NCI-H748 (cell line): ENCODE measurements around the gene DGKQ.
"Not testable (repeated sequence)": the region's sequence is repeated elsewhere in the genome, so short reads cannot be mapped to it uniquely, and the experiment has no call there.

Experiments used
- DNase-seq: peaks from one replicate; lab custom pipeline; 2025; ENCODE audit not compliant: unreplicated experiment; lab: John Stamatoyannopoulos, UW

The DGKQ gene

DNA sequence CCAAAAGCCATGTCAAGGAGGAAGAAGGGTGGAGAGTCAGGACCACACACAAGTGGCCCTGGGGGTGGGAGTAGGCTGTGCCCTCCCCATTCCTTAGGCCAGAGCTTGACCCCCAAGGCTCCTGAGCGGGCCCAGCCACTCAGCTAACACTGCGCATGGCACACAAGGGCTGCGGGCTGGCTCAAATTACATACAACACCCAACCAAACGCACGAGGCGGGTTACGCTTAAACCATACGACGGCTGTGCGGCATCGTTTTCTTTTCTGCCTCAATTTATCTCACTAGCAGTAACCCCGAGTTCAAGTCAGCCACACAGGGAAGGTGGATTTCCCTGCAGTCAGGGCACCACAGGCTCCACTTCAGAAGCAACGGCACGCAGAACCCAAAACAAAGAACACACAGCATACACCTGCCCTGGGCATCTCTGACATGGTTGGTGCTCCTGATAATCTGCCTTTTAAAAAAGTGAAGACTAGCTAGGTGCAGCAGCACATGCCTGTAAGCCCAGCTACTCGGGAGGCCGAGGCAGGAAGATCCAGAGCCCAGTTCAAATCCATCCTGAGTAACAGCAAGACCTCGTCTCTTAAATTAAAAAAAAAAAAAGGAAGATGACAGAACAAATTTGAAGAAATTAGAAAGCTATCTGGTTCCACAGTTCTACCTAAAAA is 44.1 kb downstream of the DGKQ start:
- DNase-seq: no peak

DNA sequence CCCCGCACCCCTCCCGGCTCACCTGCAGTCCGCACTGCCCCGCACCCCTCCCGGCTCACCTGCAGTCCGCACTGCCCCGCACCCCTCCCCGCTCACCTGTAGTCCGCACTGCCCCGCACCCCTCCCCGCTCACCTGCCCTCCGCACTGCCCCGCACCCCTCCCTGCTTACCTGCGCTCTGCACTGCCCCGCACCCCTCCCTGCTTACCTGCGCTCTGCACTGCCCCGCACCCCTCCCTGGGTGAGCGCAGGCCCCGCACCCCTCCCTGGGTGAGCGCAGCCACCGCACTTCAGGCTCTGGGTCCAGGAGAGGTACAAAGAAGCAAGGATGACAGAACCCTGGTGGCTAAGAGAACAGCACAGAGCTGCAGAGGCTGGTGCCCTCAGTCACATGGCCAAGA is 45.8 kb downstream of the DGKQ start:
- not testable (repeated sequence) for DNase-seq

DNA sequence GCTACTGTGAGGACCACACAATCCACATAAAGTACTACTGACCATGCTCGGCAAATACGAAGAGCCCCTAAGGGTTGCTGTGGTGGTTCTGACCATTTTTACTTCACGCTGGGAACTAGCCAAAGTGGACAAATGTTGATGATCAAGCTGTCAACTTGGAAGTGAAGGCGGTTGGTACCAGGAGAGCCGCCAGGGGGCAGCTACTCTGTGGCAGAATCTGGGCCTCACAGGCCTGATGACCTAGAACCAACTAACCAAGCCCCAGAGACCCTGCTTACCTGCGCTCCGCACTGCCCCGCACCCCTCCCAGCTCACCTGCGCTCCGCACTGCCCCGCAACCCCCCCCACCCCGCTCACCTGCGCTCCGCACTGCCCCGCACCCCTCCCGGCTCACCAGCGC is 46.8 kb downstream of the DGKQ start:
- DNase-seq: no peak

DNA sequence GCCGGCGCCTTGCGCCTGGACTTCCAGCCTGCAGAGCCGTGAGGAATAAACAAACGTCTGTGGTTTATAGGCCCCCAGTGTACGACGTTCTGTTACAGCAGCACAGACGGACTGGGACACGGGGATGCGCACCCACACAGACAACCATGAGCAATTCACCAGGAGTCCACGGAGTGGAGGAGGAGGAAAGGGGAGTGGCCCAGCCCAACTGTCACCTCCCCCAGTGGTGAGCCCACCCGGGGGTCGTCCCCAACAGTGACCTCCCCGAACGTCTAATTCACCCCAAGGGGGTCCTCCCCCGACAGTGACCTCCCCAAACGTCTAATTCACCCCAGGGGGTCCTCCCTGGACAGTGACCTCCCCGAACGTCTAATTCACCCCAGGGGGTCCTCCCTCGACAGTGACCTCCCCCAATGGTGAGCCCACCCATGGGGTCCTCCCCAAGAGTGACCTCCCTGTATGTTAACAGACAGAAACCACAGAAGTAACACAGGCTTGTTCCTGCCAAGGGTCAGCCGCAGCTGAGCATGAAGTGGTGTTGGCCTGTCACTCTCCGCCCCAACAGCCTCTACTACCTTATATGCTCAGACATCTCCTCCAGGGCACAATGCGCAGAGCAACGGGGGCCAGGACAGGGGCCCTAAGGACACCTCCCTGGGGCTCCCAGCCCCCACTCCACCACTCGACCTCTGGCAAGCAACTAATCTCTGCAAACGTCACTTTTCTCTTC is 47.4 kb downstream of the DGKQ start:
- DNase-seq: no peak

DNA sequence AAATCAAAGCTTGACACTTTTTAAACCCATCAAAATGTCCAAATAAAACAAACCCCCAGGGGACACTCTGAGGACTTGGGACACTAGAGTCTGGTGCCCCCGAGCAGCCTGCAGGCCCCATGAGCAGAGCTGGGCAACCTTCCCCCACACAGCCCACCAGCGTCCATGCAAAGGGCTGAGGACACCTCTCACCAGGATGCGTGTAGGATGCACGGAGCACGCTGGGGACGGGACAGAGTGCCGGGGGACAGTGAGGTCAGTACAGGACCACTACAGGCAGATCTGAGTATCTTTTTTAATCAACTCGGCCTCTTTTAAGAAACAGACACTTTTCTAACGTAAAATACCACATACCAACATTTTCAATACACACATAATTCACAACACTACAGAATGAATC is 48.2 kb downstream of the DGKQ start:
- DNase-seq: no peak

DNA sequence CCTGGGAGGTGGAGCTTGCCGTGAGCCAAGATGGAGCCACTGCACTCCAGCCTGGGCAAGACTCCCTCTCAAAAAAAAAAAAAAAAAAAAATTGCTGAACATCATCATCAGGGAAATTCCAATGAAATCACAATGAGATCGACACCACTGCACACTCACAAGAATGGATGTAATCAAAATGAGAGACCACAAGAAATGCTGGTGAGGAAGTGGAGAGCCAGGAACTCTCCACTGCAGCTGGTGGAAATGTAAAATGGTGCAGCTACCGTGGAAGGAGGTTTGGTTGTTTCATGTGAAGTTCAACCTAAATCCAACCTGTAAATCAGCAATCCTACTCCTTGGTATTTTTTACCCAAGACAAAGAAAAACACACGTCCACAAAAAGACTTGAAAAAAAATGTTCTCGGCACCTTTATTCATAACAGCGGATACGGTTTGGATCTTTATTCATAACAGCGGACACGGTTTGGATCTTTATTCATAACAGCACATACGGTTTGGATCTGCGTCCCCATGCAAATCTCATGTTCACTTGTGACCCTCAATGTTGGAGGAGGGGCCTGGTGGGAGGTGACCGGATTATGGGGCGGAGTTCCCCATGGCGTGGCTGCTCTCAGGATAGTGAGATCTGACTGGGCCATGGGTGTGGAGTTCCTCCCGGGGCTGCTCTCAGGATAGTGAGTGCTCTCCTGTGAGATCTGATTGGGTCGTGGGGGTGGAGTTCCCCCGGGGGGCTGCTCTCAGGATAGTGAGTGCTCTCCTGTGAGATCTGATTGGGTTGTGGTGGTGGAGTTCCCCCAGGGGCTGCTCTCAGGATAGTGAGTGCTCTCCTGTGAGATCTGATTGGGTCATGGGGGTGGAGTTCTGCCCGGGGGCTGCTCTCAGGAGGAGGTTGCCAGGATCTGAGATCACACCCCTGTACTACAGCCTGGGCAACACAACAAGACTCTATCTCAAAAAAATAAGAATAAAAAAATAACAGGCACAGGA is 49.0 kb downstream of the DGKQ start:
- DNase-seq: no peak

DNA sequence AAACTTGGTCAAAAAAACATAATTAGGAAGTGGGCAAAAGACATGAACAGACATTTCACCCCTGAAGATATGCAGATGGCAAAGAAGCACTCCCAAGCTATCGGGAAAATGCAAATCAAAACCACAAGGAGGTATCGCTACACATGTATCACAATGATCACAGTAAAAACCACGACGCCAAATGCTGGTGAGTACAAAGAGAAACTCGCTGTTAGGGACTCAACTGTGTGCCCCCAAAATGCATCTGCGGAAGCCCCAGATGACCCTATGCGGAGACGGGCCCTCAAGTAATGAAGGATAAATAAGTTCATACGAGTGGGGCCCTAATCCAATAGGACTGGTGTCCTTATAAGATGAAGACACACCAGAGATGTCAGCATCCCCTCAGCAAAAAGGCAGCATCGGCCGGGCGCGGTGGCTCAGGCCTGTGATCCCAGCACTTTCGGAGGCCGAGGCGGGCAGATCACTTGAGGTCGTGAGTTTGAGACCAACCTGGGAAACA is 51.5 kb downstream of the DGKQ start:
- no peak for DNase-seq

DNA sequence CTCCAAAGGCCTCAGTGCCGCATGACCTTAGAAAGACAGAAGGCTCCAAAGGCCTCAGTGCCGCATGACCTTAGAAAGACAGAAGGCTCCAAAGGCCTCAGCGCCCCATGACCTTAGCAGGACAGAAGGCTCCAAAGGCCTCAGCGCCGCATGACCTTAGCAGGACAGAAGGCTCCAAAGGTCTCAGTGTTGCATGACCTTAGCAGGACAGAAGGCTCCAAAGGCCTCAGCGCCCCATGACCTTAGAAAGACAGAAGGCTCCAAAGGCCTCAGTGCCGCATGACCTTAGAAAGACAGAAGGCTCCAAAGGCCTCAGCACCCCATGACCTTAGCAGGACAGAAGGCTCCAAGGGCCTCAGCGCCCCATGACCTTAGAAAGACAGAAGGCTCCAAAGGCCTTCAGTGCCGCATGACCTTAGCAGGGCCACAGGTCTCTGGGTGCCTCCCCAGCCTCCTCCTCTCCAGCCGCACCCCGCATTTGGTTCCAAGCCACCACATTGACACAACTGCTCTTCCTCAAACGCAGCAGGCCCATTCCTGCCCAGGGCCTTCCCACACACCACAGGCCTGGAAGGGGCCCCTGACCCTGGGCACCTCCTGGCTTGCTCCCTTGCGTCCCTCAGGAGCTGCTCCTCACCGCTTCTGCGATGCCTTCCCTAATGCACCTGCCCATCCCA is 54.2 kb downstream of the DGKQ start:
- not testable (repeated sequence) for DNase-seq

DNA sequence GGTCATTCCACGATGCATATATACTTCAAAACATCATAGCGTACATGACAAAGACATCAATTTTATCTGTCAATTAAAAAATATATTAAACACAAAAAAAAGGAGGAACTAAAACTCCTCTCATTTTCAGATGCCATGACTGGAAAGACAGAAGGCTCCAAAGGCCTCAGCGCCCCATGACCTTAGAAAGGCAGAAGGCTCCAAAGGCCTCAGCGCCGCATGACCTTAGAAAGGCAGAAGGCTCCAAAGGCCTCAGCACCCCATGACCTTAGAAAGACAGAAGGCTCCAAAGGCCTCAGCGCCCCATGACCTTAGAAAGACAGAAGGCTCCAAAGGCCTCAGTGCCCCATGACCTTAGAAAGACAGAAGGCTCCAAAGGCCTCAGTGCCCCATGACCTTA is 54.8 kb downstream of the DGKQ start:
- DNase-seq: not testable (repeated sequence)

DNA sequence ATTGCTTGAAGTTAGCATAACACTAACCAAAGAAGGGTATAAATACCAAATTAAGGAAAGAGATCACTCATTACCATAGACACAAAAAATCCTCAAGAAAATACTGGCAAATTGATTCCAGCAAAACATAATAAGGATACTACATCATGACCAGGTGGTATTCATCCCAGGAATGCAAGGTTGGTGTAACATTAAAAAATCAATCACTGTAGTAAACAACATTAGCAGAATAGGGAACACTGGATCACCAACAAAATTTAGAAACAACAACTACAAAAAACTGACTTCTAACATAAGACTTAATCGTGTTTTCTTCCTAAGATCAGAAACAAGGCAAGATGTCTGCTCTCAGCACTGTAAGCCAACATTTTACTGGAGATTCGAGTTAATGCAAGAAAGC is 55.4 kb downstream of the DGKQ start:
- DNase-seq: no peak

DNA sequence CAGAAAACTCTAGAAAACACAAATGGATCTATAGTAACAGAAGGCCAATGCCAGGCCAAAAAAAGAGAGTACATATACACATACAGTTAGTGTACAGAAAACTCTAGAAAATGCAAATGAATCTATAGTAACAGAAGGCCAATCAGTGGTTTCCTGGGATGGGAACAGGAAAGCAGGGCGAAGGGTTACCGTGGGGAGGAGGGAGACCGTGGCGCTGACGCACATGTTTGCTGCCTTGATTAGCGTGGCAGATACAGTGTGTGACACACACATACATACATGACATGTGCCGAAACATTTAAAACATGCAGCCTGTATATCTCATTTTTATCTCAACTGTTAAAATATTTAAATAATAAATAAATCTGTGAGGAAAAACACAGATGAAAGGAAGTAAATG is 55.9 kb downstream of the DGKQ start:
- no peak for DNase-seq

DNA sequence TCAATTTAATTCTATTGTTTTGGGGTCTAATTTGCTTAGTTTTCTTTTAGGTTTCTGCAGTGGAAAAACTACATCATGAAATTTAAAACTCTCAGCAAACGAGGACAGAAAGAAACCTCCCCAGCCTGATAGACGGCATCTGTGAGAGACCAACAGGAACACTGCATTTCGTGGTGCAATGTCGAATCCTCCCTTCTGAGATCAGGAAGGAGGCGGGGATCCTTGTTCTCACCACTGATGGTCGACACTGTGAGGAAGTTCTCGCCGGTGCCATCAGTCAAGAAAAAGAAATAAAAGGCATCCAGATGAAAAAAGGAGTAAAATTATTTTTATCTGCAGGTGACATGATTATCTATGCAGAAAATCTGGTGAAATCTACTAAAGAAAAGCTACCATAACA is 57.8 kb downstream of the DGKQ start:
- DNase-seq: no peak

DNA sequence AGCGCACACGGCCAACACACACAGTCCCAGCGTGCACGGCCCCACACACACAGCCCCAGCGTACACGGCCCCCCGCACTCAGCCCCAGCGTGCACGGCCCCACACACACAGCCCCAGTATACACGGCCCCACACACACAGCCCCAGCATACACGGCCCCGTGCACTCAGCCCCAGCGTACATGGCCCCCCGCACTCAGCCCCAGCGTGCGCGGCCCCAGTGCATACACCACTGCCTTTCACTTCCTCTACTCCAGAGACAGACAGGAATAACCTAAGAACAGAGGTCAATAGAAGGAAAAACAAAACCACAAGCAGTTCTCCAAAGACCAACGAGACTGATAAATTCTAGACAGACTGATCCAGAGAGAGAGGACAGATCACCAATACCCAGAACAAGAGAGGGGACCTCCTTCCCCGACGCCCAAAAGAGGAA is 58.3 kb downstream of the DGKQ start:
- no peak for DNase-seq

DNA sequence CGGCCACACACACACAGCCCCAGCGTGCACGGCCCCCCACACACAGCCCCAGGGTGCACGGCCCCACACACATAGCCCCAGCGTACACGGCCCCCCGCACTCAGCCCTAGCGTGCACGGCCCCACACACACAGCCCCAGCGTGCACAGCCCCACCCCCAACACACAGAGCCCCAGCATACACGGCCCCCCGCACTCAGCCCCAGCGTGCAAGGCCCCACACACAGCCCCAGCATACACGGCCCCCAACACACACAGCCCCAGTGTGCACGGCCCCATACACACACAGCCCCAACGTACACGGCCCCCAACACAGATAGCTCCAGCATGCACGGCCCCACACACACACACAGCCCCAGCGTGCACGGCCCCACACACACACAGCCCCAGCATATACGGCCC is 58.8 kb downstream of the DGKQ start:
- no peak for DNase-seq

DNA sequence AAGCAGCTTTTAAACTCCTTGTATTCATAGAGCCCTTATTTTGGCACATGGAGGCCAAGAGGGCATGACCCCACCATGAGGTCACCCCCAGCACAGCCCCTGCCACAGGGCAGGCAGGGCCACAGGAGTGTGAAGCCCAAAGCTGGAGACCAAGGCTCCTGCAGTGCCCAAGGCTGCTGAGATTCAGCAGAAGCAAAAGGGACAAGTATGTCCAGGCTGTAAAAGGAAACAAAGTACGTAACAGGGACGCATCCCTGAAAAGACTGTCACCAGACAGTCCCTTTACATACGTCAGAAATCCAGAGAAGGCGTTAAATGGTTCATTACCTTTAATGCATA is 60.1 kb downstream of the DGKQ start:
- no peak for DNase-seq

DNA sequence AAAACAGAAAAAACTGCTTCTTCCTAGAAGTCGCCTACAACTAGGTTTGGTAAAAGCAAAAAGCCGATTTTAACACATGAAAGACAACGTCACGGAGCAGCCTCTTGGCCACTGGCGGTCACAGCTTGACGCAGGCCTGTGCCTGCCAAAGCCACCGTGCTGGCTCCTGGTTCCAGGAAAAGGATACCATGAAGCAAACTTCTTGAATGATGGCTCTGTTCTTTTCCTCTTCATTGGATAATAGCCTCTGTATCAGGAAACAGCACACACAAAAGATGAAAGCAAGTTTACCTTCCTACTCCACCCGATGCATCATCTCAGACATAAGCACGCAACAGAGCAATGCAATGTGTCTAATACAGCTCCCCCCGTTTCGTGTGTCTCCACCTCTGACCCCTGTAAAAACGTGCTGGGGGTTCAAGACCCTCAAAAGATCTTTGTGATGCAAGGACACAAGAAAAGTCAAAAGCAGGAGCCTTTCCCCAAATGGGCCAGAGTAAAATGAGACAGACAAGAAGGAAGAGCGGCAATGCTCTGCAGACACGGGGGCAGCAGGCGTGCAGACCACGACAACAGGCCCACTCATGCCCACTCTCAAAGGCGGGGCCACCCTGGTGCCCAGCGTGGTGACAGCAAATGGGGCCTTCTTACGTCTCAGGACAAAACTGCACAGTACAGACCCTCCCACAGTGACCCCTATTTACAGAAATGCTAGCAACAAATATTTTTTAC is 60.7 kb downstream of the DGKQ start:
- DNase-seq: no peak

DNA sequence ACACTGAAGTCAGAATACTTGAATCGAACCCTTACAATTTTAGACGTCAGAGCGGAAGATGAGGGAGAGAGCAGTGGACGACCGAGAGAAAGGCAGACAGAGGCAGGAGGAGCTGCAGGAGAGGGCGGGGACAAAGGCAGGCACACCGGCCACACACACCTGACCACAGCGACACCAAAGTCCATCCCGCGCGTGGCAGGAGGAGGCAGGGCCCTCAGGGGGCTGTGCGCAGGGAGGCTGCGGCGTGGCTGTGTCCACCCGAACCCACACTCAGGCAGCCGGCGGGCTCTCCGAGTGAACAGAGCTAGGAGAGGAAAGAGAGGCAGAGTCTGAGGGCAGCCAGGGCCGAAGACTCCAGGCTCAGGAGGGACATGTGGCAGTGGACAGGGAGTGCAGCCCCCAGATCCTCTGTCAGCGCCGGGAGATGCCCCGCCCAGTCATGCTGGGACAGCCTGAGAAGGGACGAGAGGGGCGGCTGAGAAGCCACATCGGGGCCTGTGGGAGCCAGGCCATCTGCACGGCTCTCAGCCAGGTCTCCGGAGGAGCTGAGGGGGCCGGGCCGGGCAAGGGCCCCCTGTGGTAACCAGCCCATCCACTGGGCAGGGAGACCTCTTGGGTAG is 61.4 kb downstream of the DGKQ start:
- no peak for DNase-seq

DNA sequence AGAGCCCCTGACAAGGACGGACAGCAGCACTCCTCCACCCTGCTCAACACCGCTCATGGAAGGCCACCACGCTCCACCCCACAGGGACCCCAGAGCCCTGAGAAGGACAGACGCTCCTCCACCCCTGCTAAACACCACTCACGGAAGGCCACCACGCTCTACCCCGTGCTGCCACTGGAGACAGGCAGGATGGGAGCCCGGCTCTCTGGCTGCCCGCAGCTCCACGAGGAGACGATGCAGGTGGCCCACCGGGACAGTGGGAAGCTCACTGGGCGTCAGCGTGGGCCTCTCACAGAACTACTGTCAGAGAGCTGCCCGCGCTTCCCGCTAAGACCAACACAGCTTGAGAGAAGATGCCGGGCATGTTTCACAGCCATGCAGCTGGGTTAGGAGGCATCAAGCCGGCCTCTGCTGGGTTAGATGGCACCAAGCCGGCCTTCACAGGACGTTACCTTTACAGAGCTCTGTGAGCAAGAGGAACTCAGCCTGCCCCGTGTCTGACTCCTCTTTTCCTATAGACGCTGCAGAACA is 62.1 kb downstream of the DGKQ start:
- DNase-seq: no peak

DNA sequence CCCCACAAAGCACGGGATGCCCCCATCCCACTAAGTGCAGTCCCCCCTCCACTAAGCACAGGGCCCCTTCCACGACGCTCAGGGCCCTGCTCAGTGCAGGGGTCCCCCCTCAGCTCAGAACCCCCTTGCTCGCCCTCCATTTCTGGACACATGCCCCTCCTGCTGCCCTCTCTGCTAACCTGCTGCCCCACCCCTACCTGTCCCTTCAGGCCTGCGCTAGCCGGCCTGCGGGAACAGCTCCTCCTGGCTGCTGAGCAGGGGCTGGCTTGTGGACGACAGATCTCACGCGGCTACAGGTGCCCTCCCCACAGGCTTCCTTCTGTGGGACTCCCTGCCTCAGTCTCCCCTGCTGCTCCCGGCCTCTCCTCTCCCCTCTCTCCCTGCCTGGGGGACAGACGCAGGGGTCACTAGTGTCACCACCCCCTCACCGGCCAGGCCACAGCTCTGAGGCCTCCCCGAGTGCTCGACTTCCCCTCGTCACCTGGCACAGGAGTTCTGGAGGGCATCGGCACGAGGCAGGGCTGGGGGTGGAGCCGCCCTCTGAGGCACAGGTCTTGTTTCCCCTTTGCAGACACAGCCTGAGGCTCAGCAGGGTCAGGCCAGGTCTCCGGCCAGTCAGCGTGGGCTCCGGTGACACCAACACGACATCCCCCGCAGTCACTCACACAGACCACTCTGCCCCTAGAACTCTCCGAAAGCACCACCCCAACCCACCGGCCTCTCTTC is 62.8 kb downstream of the DGKQ start:
- DNase-seq: no peak
